K562 (cell line): ENCODE results near the gene LMNTD2.

Source experiments
- NONO ChIP-seq, 2 experiments: fragments of 200-400 bp in 1 of 2; fragments of 450-650 bp in 1 of 2; formaldehyde crosslinking in 1 of 2; IDR thresholded peaks; 2 replicates each; pipeline ENCODE4 v1.6.1; 2017; ENCODE audit warnings: low read depth in 2 of 2, mild to moderate bottlenecking in 2 of 2, moderate library complexity in 2 of 2, low read length in 1 of 2
- RBM17 ChIP-seq: fragments of 200-400 bp; formaldehyde crosslinking; IDR thresholded peaks from 2 replicates; pipeline ENCODE4 v1.6.1; 2017; ENCODE audit warnings: low read depth, mild to moderate bottlenecking, low read length, borderline replicate concordance
- RFX5 ChIP-seq: IDR thresholded peaks from 2 replicates; pipeline ENCODE4 v1.6.1; 2011; ENCODE audit warnings: low read depth, mild to moderate bottlenecking, improper control_type of control experiment, low read length
- ZNF121 ChIP-seq: sonication (generic); formaldehyde crosslinking; conservative IDR thresholded peaks from 2 replicates; pipeline ENCODE4 v1.8.0; 2022; ENCODE audit warnings: missing genetic modification reagents

- TF ChIP-seq RBM17 (no peak), ZNF121 (CRISPR knock-in tag) (no peak), RFX5 (no peak), NONO (IDR thresholded peaks at IDR 0.05; ENCODE audit: low read depth in 2 of 2, low read length in 1 of 2) (no peak)
Measured at GRCh38 chr11:605286-606129, 45.0 kb upstream of the LMNTD2 start.
